Testis (tissue), 2 donors: ENCODE measurements around the gene CGNL1.

Source experiments
- POLR2A ChIP-seq: fragments of 450-650 bp; IDR thresholded peaks from one replicate; pipeline ENCODE4 v1.6.1; 2017; ENCODE audit warnings: antibody characterized with exemption, mild to moderate bottlenecking, moderate library complexity
- TF ChIP-seq, protein P1 (sequence below), 3 experiments: fragments of 450-650 bp in 2 of 3; fragments of 200-600 bp in 1 of 3; sonication (generic) in 1 of 3; IDR thresholded peaks; one replicate each; pipeline ENCODE4 v1.5.1; 2016 to 2019; ENCODE audit warnings: antibody characterized with exemption in 3 of 3, mild to moderate bottlenecking in 2 of 3, moderate library complexity in 1 of 3

DNA sequence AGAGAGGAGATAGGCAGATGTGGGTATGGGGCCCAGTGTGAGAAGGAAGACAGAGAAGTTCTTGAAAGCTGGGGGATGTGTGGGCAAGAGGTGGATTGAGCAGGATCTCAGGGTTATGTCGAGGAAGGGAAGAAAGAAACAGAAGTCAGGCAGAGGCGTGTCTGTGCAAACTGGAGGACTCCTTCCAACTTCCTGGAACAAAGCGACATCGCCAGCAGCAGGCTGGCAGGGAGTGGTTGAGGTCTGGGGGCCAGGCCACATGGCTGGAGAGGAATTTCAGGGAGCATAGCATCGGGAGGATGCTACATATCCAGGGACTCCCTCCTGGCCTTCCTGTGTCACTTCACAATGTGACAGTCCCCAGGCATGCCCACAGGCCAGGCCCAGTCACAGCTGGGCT is 172.5 kb downstream of the CGNL1 start:
- TF ChIP-seq, protein P1, sequence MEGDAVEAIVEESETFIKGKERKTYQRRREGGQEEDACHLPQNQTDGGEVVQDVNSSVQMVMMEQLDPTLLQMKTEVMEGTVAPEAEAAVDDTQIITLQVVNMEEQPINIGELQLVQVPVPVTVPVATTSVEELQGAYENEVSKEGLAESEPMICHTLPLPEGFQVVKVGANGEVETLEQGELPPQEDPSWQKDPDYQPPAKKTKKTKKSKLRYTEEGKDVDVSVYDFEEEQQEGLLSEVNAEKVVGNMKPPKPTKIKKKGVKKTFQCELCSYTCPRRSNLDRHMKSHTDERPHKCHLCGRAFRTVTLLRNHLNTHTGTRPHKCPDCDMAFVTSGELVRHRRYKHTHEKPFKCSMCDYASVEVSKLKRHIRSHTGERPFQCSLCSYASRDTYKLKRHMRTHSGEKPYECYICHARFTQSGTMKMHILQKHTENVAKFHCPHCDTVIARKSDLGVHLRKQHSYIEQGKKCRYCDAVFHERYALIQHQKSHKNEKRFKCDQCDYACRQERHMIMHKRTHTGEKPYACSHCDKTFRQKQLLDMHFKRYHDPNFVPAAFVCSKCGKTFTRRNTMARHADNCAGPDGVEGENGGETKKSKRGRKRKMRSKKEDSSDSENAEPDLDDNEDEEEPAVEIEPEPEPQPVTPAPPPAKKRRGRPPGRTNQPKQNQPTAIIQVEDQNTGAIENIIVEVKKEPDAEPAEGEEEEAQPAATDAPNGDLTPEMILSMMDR (IDR thresholded peaks at IDR 0.05): no peak
- TF ChIP-seq POLR2A: no peak
